OCI-LY1 (cell line): ENCODE measurements around the gene PHYHD1.

Experiments
- EZH2 ChIP-seq: fragments of 200-600 bp; sonication (generic), shearing (Covaris generic); IDR thresholded peaks from 2 replicates; pipeline ENCODE4 v1.8.0; 2017; ENCODE audit warnings: borderline replicate concordance, mixed run types, mild to moderate bottlenecking, antibody characterized with exemption, low read length, moderate library complexity, mixed read lengths
- TF ChIP-seq, protein P1 (sequence below): fragments of 200-600 bp; sonication (generic), shearing (Covaris generic); IDR thresholded peaks from 2 replicates; pipeline ENCODE4 v1.5.1; 2017; ENCODE audit warnings: mild to moderate bottlenecking, antibody characterized with exemption, low read length, moderate library complexity, mixed read lengths

- TF ChIP-seq, protein P1, sequence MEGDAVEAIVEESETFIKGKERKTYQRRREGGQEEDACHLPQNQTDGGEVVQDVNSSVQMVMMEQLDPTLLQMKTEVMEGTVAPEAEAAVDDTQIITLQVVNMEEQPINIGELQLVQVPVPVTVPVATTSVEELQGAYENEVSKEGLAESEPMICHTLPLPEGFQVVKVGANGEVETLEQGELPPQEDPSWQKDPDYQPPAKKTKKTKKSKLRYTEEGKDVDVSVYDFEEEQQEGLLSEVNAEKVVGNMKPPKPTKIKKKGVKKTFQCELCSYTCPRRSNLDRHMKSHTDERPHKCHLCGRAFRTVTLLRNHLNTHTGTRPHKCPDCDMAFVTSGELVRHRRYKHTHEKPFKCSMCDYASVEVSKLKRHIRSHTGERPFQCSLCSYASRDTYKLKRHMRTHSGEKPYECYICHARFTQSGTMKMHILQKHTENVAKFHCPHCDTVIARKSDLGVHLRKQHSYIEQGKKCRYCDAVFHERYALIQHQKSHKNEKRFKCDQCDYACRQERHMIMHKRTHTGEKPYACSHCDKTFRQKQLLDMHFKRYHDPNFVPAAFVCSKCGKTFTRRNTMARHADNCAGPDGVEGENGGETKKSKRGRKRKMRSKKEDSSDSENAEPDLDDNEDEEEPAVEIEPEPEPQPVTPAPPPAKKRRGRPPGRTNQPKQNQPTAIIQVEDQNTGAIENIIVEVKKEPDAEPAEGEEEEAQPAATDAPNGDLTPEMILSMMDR, result no peak
- no peak for TF ChIP-seq EZH2
Observed at GRCh38 chr9:128898382-128898781, 22.4 kb upstream of the PHYHD1 start.
